HG02678 (cell line): ENCODE results near the gene FBXO47.

ENCODE experiments used
- ATAC-seq: cut with Tn5 transposase; IDR thresholded peaks from one replicate; pipeline ENCODE4 v1.9.1; 2021; ENCODE audit warnings: mild to moderate bottlenecking, moderate library complexity; ENCODE audit not compliant: unreplicated experiment

Gene FBXO47, protein sequence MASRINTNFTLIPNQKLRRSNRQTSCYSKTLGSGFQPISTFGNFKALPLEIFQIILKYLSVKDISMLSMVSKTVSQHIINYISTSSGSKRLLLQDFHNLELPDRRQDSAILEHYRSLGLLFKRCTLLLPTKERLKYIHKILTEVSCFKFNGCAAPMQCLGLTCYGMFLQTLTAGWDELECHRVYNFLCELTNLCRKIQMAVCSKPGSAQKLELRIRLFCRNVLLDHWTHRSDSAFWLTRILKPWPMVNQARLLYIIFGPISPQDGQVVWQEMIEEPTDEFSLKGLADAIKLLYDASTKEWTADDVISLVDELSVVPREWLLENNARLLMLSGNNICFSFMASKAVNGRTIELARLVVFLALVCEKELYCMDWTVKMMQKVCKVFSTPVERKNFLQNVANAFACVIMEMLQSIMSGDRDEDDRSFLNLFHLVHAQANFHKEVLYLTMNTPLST

DNA sequence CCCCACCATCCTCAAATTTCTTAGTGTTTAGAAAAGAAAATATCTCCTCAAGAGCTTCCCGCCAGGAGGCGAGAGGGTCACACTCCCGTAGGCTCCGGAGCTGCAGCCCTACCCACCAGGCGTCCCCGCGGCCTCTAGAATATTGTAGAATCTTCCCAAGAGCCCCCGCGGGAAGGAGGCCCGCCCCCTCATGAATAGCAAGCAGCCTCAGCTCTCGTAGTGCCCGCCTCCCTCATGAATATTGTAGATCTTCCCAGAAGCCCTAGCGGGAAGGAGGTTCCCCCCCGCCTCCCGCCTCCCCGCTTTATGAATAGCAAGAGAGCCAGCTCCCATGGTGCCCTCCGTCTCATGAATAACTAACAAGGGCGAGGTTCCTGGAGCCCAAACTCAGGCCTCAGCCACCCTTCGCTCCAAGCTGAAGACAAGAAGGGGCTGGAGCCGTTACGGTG, at the start of gene FBXO47:
Gene FBXO47, minus strand, starts transcription at position 114 of the 449 bp plus-strand sequence. CDS start 4,378 bp downstream, outside the sequence.
- ATAC-seq: peak; percentile 77

DNA sequence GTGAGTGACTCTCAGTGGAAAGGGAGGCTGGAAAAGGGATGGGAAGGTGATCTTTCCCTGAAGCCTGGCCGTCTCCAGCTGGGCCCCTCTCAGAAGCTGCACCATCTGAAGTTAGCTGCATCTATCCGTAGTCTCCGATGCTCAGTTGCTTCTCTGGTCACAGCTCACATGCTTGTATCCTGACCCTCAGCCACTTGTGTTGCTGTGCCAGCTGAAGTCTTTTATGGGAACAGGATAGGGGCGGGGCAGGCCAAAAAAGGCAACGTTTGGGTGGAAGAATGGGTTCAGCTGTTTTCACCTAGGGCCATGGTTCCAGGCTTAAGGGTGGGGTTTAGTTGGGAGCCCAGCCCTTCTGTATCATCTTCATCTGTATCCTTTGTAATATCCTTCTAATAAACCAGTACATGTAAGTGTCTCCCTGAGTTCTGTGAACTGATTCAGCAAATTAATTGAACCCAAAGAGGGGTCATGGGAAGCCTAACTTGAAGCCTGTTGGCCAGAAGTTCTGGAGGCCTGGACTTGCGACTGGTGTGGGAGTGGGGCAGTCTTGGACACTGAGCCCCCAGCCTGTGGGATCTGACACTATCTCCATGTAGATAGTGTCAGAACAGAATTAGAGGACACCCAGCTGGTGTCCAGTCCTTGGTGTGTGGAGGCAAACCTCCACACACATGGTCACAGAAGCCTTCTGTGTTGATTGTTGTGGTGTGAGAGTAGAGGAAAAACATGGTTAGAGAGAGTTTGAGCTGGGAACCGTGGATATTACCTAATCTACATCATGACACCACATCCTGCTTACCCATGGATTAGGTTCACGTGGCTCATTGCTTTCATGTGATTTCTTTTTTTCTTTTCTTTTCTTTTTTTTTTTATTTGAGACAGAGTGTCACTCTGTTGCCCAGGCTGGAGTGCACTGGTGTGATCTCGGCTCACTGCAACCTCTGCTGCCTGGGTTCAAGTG, 49.3 kb upstream of the FBXO47 start:
- no peak for ATAC-seq

DNA sequence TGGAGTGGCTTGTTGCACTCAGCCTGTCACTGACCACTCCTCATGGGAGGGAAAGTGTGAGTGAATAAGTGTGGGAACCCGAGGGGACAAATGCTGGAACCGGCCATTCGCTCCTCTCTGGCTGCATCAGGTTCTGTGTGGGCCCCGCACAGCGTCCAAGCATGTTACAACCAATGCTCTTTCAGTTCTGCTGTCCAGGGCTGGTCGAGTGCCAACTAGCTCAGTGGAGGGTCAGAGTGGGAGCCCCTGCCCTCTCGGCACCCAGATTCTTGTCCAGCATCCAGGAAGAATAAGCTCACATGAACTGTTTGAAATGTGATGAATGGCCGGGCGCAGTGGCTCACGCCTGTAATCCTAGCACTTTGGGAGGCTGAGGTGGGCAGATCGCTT, 48.3 kb upstream of the FBXO47 start:
- no peak for ATAC-seq

DNA sequence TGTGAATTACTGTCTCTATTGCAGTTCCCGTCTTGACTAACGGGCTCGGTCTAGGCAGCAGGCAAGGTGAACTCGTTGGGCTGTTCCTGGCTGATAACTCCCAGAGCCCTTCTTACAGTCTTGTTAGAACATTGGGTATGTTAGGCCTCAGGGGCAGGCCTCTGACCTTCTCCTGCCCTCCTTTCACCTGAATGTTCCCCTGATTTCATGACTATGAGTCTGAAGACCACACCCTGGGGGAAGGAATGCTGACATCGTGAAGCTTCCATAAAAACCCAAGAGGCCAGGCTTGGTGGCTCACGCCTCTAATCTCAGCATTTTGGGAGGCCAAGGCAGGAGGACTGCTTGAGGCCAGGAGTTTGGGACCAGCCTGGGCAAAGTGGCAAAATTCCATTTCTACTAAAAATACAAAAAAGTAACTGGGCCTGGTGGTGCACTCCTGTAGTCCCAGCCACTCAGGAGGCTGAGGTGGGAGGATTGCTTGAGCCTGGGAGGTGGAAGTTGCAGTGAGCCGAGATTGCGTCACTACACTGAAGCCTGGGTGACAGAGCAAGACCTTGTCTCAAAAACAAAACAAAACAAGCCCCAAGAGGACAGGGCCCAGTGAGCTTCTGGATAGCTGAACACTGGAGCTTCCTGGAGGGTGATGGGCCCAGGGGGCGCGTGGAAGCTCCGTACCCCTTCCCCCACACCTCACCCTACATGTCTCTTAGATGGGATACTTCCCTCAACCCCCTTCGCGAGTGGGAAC, 47.8 kb upstream of the FBXO47 start:
- ATAC-seq: no peak

DNA sequence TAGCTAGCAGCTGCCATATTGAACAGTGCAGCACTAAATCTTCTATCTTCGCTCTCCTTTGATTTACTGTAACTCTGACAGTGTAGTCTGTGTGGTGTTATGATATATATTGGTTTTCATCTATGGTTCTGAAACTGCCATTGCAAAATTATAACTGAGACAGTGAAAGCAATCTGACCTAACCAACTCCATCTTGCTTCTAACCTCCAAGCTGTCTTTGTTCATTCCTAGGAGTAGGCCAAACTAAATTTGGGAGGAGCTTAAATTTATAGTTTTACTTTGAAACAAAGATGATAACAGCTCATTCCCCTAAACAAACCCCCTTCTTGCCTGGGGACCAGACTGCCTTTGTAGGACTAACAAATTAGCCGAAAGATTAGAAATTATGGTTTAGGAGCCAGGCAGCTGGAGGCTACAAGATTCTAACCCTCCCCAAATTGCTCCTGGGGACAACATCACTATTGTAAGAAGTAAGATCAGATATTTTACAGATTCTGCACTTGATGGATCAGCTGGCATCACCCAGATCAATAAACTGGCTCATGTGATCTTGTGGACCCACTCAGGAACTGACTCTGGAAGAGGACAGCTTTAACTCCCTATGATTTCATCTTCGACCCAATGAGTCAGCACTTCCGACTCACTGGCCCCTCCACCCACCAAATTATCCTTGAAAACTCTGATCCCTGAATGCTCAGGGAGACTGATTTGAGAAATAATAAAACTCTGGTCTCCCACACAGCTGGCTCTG, 47.0 kb upstream of the FBXO47 start:
- no peak for ATAC-seq

DNA sequence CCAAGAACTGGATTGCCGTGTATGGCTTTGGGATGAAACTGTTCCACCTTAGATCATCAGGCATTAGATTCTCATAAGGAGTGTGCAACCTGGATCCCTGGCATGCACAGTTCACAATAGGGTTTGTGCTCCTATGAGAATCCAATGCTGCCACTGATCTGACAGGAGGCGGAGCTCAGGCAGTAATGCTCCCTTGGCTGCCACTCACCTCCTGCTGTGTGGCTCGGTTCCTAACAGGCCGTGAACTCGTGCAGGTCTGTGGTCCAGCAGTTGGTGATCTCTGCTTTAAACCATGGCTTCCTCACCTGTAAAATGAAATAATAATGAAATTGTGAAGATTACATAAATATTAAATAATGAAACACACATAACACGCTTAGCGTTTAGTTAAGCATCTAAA, 45.5 kb upstream of the FBXO47 start:
- ATAC-seq: no peak

DNA sequence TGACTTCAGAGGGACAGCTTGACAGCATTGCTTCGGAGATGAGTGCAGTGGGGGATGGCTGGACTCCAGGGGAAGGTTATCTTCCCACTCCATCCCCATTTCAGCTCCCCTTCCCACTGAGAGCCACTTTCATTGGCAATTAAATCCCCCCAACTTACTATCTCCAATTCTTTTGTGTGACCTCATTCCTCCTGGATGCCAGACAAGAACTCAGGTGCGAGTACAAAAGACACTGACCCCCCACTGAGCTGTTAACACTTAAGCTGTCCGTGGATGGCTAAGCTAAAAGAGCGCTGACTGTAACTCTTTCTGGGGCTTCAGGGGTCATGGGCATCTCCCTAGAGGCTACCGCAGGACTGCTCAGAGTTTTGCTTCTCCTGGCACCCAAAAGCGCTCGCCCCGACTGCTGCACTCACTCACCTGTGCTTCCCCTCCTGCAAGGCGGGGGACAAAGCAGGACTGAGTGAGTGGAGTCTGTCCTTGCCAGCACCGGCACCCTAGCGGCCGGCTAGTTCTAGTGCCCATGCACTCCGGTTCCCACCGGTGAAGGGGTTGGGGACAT, 44.8 kb upstream of the FBXO47 start:
- ATAC-seq: no peak

DNA sequence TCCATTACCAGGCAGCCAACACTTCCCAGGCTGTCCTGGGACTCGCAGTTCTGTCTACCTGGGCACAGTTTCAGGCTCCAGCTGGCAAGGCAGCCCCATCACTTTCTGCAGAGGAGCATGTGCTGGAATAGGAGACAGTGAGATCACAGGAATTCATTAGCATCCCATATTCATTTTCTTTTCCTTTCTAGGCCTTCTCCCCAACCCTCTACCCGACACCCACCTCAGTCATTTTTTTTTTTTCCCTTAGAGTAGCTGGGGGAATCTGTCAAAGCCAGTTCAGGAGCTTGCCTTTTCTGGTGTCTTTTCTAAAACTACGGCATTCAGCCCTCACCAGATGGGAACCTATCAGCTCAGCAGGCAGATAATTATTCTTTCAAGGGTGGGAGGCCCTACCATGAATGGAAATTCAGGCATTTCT, 42.4 kb upstream of the FBXO47 start:
- no peak for ATAC-seq

DNA sequence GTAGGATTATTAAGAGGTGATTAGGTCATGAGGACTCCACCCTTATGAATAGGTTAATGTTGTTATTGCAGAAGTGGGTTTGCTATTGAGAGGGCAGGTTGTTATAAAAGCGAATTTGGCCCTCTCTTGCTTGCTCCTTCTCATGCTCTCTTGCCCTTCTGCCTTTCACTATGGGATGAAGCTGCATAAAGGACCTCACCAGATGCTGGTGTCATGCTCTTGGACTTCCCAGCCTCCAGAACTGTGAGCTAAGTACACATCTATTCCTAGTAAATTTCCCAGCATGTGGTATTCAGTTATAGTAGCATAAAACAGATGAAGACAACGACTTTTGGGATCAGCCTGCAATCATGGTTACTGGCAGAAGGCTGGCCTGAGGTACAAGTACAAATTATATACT, 41.4 kb upstream of the FBXO47 start:
- ATAC-seq: no peak

DNA sequence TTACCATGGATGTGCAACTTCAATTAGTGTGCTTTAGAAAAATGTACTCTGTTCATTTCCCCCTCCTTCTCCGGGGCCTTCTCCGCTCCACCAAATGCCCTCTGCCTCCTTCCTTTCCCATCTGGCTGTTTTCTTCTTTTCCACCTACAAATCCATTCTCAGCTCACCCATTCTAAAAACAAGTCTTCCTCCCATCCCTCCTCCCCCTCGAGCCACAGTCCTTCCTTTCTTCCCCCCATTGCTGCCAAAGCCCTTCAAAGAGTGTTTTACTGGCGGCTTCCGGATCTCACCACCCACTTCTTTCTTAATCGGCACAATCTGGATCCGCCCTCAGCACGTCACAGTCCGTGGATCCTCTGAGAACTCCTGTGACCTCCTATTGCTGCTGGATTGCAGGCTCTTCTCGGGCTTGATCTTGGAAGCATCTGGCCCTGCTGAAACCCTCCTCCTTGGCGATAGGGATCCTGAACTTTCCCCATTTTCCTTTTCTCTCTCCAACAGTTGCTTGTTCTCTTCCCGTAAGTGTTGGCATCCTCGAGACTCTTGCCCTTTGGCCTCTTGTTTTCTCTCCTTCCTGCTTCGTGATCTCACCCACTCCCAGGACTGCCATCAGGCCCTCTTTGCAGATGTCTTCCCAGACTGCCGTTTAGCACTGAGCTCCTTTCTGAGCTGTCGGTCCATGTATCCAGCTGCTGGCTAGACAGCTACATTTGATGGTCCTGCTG, 36.0 kb upstream of the FBXO47 start:
- no peak for ATAC-seq

DNA sequence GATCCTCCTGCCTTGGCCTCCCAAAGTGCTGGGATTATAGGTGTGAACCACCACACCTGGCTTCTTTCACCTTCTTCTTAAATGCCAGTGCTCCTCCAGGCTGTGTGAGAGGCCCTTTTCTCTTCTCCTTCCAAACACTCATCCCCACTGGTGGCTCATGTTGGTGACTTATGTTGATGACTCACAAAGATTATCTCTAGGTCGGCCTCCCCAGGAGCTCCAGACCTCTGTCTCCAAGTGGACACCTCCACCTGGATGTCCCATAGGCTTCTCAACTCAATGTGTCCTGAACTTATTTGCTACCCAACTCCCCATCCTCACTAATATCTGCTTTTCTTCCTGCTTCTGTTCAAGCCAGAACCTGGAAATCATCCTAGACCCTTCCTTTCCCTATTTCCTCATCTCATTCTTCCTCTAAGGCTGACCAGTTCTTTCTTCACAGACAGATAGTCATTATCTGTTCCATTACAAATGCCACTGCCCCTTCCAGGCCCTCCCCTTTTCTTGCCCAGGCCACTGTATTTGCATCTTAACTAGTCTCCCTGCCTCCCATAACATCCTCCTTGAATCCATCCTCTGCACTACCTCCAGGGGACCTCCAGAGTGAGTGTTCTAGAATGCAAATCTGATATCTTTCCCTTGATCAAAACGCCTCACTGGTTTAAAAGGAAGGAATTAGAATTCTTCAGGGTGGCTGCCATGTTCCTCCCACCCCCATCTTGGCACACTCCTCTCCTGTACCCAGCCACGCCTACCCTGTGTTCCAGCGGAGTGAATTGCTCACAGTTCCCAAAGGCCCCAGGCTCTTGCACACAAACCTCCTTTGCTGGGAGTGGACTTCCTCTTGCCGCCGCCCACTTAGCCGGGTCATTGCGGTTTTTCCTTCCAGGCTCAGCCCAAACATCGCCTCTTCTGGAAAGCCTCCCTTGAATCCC, 34.8 kb upstream of the FBXO47 start:
- no peak for ATAC-seq

DNA sequence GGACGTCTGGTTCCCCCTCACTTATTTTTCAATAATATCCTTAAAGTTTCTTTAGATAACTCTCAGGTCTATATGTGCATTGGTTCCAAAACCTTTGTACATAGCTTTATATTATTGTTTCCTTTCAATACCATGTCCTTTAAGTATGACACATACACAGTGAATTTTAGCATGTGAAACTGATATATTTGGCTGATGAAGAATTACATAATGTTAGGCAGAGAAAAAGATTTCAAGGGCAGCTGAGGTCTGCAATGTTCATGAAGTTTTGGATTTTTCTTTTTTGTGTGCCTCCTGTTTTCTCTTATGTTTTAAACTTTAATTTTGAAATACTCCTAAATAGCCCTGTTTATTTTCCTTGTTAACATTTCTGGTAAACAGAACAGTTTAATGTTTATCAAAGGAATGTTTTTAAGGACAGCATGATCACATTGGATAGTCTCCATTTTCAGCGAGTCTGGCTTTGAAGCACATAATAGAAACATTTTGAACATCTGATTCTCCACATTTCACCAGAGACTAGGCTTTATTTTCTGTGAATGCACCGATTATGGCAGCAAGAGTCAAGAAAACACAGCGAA, 32.9 kb upstream of the FBXO47 start:
- no peak for ATAC-seq

DNA sequence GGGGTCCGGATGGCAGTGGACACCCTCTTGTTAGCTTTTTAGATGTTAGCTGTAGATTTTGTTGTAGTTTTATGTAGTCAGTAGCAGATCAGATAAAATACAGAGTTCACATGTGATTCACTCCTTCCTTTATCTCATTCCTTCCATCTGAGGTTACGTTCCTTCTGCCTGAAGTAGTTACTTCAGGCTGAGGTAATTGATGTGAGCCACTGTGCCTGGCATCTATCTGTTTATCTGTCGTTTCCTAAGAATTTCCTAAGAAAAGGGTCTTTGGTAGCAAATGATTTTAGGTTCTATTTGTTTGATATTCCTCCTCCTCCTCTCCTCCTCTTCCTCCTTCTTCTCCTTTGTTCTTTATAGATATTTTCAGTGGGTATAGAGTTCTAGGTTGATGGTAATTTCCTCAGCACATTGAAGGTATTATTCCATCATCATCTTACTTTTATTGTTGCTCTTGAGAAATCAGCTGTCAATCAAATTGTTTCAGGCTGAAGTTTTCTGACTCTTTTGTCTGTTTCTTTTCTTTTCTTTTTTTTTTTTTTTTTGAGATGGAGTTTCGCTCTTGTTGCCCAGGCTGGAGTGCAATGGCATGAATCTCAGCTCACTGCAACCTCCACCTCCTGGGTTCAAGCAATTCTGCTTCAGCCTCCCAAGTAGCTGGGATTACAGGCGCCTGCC, 29.6 kb upstream of the FBXO47 start:
- no peak for ATAC-seq

DNA sequence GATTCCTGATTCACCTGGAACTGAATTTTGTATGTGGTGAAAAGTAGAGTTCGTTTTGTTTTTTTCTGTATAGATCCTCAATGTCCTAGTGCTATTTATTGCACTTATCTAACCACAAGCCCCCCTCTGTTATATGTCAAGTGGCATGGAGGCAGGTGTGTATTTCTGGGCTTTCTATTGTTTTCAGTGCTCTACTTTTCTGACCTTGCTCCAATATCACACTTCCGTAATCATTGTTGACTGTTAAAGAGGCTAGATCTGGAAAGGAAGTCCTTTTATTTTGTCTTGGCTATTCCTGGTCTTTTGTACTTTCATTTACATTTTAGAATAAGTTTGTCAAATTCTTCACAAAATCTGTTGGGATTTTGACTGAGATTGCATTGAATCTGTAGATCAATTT, 26.8 kb upstream of the FBXO47 start:
- no peak for ATAC-seq

DNA sequence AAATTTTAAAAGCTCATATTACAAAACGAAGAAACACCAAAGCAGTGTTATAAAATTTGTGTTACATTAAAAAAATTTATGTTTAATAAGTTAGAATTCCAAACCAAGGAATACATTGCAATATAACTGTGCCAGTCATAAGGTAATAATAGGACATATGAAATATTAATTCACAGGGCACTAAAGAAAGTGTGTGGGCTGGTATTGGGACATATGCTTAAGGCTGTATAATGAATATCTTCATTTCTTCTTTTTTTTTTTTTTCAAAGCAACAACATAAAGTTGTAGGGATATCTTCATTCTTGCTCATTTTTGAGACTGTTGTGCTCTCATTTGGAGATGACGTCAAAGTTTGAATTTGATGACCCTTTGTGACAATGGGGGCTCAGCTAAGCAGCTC, 17.5 kb upstream of the FBXO47 start:
- no peak for ATAC-seq

DNA sequence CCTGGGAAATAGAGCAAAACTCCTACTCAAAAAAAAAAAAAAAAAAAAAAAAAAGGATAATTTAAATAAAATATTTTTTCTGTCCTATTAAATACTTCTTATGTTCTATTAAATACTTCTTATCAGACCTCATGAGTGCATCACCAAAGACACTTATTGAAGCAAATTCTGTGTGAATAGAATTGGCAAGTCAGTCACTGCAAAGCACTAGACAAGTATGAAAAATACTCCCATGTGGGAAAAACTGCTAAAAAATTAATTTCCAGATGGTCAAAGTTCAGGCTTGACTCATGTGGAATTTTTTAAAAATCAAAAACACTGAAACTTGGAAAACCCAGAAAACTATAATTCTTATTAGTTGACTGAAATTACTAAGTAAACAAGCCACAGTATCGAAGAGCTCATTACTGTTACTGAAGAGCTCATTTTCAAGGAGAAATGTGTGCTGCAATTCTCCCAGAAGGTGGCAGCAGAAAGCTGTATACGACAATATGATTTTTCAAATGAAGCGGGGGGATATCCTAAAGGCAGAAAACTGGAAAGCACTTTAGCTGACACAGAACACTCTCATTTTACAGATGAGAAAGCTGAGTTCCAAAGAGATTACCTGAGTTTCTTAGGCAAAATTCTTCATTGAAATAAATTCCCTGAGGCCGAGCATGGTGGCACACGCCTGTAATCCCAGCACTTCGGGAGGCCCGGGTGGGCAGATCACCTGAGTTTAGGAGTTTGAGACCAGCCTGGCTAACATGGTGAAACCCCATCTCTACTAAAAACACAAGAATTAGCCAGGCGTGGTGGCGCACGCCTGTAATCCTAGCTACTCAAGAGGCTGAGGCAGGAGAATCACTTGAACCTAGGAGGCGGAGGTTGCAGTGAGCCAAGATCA, 15.9 kb upstream of the FBXO47 start:
- ATAC-seq: no peak
